Smooth muscle cell (in vitro differentiated cells): ENCODE data around the gene BOD1L2. TPM values are rescaled to one million over a fixed set of nuclear protein-coding genes. Genes with fewer than 3 reads are reported as not detected.

Source experiments
- DNase-seq: peaks from one replicate; lab custom pipeline; 2025; ENCODE audit not compliant: unreplicated experiment; lab: John Stamatoyannopoulos, UW
- H2AFZ ChIP-seq: fragments of 200-600 bp; sonication (generic); 2 replicates; pipeline ENCODE4 v1.6.0; 2016; ENCODE audit warnings: antibody characterized with exemption, low read depth, mild to moderate bottlenecking
- H3F3A ChIP-seq: fragments of 200-600 bp; sonication (generic); 2 replicates; pipeline ENCODE4 v1.6.0; 2017; ENCODE audit warnings: antibody characterized with exemption, low read depth
- H3K27ac ChIP-seq: fragments of 200-600 bp; sonication (generic); 2 replicates; pipeline ENCODE4 v1.5.1; 2016; ENCODE audit warnings: low read depth, mild to moderate bottlenecking
- H3K27me3 ChIP-seq: fragments of 200-600 bp; sonication (generic); 2 replicates; pipeline ENCODE4 v1.6.1; 2016; ENCODE audit warnings: low read depth, mild to moderate bottlenecking
- H3K36me3 ChIP-seq: fragments of 200-600 bp; sonication (generic); 2 replicates; pipeline ENCODE4 v1.5.1; 2016; ENCODE audit warnings: low read depth
- H3K4me1 ChIP-seq: fragments of 200-600 bp; sonication (generic); 2 replicates; pipeline ENCODE4 v1.5.1; 2016; ENCODE audit warnings: low read depth
- H3K4me2 ChIP-seq: fragments of 200-600 bp; sonication (generic); 2 replicates; pipeline ENCODE4 v1.6.0; 2016; ENCODE audit warnings: mild to moderate bottlenecking
- H3K4me3 ChIP-seq: fragments of 200-600 bp; sonication (generic); 2 replicates; pipeline ENCODE4 v1.5.1; 2016; ENCODE audit warnings: mild to moderate bottlenecking
- H3K79me2 ChIP-seq: fragments of 200-600 bp; sonication (generic); 2 replicates; pipeline ENCODE4 v1.6.0; 2016; ENCODE audit warnings: low read depth, mild to moderate bottlenecking
- H3K9ac ChIP-seq: fragments of 200-600 bp; sonication (generic); 2 replicates; pipeline ENCODE4 v1.6.0; 2016; ENCODE audit warnings: low read depth
- H3K9me3 ChIP-seq: fragments of 200-600 bp; sonication (generic); replicated peaks from 2 replicates; pipeline ENCODE4 v1.5.1; 2016; ENCODE audit warnings: low read depth
- H4K20me1 ChIP-seq: fragments of 200-600 bp; sonication (generic); 2 replicates; pipeline ENCODE4 v1.6.0; 2016; ENCODE audit warnings: low read depth
- WGBS: methylation state at CpG from one replicate; pipeline ENCODE4 v1.1.7; 2016; ENCODE audit warnings: low lambda C conversion rate; 5-methylcytosine and 5-hydroxymethylcytosine counted together
- polyA plus RNA-seq: library from polyadenylated mRNA; unstranded; fragments of >200 nt; fragmentation: Nextera tagmentation; extraction: Ambion mirVana; gene quantifications from 2 replicates; pipeline ENCODE4 v1.2.1, GENCODE V29; 2016
- total RNA-seq: library from RNA; depleted of rRNA; stranded (reverse); fragments of >200 nt; gene quantifications from 2 replicates; pipeline ENCODE4 v1.2.3, GENCODE V29; 2014
- TF ChIP-seq, protein P1 (sequence below): fragments of 200-600 bp; sonication (generic); IDR thresholded peaks from 2 replicates; pipeline ENCODE4 v1.5.1; 2017; ENCODE audit warnings: borderline replicate concordance, mild to moderate bottlenecking, antibody characterized with exemption; ENCODE audit not compliant: insufficient read depth, poor library complexity, severe bottlenecking

The BOD1L2 gene
- total and polyA plus RNA-seq, 2 experiments from 2014 or later, result not detected

DNA sequence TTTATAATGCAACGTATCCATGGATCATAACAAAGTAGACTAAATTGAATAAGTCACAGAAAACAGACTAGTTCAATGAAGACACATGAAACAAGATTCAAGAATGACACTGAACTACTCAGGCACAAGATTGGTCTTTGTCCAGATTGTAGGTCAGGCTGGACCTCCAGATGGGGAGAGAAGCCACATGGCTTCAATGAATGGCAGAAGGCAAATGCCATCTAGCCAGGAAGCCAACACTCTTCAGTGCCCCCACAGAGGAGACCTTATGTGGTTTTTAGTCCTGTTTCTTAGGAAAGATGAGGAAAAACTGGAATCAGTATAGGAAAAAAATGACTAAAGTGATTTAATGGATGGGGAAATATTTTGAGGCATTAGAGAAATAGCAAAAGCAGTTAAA, 43.1 kb downstream of the BOD1L2 start:
- Histone ChIP-seq H3K4me2 (no peak overlapping the region), H3K27ac (no peak overlapping the region), H3F3A (no peaks in the 10 kb centered on the region), H3K79me2 (no peaks in the 10 kb centered on the region), H3K9ac (no peak overlapping the region), H3K27me3 (no peaks in the 10 kb centered on the region), H3K9me3 (peaks cover 4% of the 10 kb centered on the region), H3K4me3 (no peak overlapping the region), H2AFZ (no peak overlapping the region), H4K20me1 (no peaks in the 10 kb centered on the region), H3K4me1 (no peaks in the 10 kb centered on the region), H3K36me3 (no peaks in the 10 kb centered on the region)
- DNase-seq, result no peak
- TF ChIP-seq, protein P1, sequence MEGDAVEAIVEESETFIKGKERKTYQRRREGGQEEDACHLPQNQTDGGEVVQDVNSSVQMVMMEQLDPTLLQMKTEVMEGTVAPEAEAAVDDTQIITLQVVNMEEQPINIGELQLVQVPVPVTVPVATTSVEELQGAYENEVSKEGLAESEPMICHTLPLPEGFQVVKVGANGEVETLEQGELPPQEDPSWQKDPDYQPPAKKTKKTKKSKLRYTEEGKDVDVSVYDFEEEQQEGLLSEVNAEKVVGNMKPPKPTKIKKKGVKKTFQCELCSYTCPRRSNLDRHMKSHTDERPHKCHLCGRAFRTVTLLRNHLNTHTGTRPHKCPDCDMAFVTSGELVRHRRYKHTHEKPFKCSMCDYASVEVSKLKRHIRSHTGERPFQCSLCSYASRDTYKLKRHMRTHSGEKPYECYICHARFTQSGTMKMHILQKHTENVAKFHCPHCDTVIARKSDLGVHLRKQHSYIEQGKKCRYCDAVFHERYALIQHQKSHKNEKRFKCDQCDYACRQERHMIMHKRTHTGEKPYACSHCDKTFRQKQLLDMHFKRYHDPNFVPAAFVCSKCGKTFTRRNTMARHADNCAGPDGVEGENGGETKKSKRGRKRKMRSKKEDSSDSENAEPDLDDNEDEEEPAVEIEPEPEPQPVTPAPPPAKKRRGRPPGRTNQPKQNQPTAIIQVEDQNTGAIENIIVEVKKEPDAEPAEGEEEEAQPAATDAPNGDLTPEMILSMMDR, result no peak
- WGBS, result 77% methylated on average over 1 of the region's 1 CpG

DNA sequence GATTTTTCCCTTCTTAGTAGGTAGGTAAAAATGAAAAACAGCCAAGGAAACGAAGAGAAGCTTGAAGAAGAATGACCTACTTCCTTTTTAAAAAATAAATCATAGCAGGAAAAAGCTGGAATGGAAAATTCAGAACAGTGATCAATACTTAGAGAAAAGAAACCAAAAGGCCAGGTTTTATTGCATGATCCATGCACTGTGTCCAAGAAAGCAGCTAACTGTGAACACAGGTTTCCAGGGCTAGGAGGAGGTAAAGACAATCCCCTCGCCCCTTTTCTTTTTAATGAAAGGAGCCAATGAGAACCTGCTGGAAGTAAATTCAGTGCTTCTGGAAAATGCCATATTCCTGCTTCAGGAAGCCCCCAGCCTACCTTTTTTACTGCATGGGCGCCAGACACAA, 47.2 kb downstream of the BOD1L2 start:
- TF ChIP-seq, protein P1, result no peak
- Histone ChIP-seq H4K20me1 (no peaks in the 10 kb centered on the region), H3K4me1 (no peaks in the 10 kb centered on the region), H3K4me2 (no peak overlapping the region), H3K9me3 (no peaks in the 10 kb centered on the region), H3K27me3 (no peaks in the 10 kb centered on the region), H2AFZ (no peak overlapping the region), H3F3A (no peaks in the 10 kb centered on the region), H3K9ac (no peak overlapping the region), H3K27ac (no peak overlapping the region), H3K36me3 (no peaks in the 10 kb centered on the region), H3K4me3 (no peak overlapping the region), H3K79me2 (no peaks in the 10 kb centered on the region)
- 82% methylated on average over 3 of the region's 3 CpGs for WGBS
- DNase-seq, result no peak

DNA sequence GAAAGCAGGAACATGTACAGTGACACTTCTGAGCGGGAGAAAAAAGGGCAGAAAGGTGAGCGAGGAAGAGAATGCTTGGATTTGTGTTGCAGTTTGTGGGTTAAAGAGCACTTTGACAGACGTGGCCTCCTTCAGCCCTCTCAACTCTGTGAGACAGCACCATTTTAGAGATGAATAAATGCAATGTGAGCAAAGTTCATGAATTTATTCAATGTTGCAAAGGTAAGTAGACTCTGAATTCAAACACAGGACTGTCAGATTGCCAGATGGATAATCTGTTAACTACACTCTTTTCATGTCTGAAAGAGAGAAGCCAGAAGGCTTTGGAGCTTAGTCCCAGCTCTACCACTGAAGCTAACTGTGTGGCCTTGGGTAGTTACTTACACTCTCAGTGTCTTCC, 47.7 kb downstream of the BOD1L2 start:
- no peak overlapping the region for H2AFZ ChIP-seq
- H4K20me1 ChIP-seq, result no peaks in the 10 kb centered on the region
- H3K4me2 ChIP-seq, result no peak overlapping the region
- DNase-seq, result no peak
- no peaks in the 10 kb centered on the region for H3K4me1 ChIP-seq
- WGBS, result 76% methylated on average over 3 of the region's 3 CpGs
- no peaks in the 10 kb centered on the region for H3F3A ChIP-seq
- no peak overlapping the region for H3K4me3 ChIP-seq
- no peak overlapping the region for H3K27ac ChIP-seq
- no peaks in the 10 kb centered on the region for H3K27me3 ChIP-seq
- H3K79me2 ChIP-seq, result no peaks in the 10 kb centered on the region
- no peaks in the 10 kb centered on the region for H3K36me3 ChIP-seq
- no peaks in the 10 kb centered on the region for H3K9me3 ChIP-seq
- TF ChIP-seq, protein P1, result no peak
- H3K9ac ChIP-seq, result no peak overlapping the region

DNA sequence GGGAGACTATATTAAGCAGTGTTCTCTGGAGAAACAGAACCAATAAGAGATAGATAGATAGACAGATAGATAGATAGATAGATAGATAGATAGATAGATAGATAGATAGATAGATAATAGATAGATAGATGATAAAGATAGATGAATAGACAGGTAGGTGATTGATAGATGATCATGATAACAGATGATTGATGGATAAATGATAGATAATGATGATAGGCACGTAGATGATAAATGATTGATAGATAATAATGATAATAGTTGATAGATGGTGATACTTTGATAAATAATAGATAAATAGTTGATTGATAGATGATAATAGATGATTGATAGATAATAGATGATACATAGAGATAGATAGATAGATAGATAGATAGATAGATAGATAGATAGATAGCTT, 48.5 kb downstream of the BOD1L2 start:
- WGBS, result 95% methylated on average over 1 of the region's 1 CpG
- no peaks in the 10 kb centered on the region for H4K20me1 ChIP-seq
- no peaks in the 10 kb centered on the region for H3K36me3 ChIP-seq
- H3F3A ChIP-seq, result no peaks in the 10 kb centered on the region
- no peak overlapping the region for H3K4me2 ChIP-seq
- TF ChIP-seq, protein P1, result no peak
- no peaks in the 10 kb centered on the region for H3K4me1 ChIP-seq
- no peak overlapping the region for H3K9ac ChIP-seq
- H2AFZ ChIP-seq, result no peak overlapping the region
- DNase-seq, result no peak
- no peak overlapping the region for H3K27ac ChIP-seq
- H3K27me3 ChIP-seq, result no peaks in the 10 kb centered on the region
- H3K9me3 ChIP-seq, result no peaks in the 10 kb centered on the region
- H3K79me2 ChIP-seq, result no peaks in the 10 kb centered on the region
- H3K4me3 ChIP-seq, result no peak overlapping the region
